COLO668 (cell line): ENCODE data around the gene SLC22A1.
"Not testable (repeated sequence)": the region's sequence is repeated elsewhere in the genome, so short reads cannot be mapped to it uniquely, and the experiment has no call there.

Experiments
- DNase-seq: peaks from one replicate; lab custom pipeline; 2025; ENCODE audit not compliant: unreplicated experiment; lab: John Stamatoyannopoulos, UW

The SLC22A1 gene

DNA sequence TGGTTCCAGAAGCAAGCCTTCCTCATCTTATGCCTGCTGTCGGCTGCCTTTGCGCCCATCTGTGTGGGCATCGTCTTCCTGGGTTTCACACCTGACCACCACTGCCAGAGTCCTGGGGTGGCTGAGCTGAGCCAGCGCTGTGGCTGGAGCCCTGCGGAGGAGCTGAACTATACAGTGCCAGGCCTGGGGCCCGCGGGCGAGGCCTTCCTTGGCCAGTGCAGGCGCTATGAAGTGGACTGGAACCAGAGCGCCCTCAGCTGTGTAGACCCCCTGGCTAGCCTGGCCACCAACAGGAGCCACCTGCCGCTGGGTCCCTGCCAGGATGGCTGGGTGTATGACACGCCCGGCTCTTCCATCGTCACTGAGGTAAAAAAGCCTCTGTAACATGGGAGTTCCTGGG, 366 bp downstream of the SLC22A1 start:
- DNase-seq = no peak

DNA sequence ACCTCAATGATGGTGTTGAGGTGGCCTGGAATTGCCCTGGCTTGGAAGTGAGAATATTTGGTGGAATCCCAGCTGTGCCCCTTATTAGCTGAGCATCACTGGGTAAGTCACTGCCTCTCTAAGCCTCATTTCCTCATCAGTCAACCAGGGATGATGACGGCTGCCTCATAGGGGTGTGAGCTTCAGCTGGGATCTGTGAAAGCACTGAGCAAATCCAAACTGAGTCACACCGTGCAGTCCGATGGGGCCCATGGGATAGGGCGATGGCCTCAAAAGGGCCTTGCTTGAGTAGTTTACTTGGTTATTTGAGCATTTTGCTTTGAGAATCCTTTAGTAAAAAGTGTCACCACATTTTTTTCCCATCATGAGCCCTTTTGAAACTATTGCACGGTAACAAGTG, 1.1 kb downstream of the SLC22A1 start:
- no peak for DNase-seq

DNA sequence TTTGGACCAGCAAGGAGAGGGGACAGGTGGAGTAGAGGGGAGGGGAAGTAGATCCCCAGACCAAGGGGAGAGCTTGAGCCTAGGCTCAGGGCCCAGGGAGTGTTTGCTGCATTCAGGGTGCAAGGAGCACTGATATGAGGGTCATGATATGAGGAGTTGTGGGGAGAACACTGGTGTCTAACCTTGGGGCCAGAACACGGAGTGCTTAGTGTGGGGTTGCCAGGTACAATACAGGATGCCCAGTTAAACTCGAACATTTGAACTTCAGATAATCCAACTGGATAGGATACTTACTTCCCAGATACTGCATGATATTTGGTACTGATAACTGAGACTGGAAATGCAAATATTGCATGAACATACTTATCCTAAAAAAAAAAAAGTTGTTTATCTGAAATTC, 2.4 kb downstream of the SLC22A1 start:
- no peak for DNase-seq

DNA sequence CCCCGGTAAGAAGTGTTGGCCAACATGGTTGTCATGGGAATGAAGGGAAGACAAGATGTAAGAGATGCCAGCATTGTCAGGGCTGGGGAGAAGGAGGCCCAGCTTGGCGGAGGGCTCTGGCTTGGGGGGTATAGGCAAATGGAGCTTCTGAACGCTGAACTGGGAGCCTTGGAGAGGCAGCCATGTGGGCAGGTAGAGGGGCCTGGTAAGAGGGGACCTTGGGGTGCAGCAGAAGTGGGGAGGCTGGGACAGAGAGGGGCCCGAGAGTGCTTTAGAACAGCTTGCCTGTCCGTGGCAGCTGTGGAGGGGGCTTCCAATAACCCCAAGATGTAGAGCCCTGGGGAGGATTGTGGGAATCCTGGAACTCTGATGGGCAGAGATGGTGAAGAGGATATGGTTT, 3.0 kb downstream of the SLC22A1 start:
- no peak for DNase-seq

DNA sequence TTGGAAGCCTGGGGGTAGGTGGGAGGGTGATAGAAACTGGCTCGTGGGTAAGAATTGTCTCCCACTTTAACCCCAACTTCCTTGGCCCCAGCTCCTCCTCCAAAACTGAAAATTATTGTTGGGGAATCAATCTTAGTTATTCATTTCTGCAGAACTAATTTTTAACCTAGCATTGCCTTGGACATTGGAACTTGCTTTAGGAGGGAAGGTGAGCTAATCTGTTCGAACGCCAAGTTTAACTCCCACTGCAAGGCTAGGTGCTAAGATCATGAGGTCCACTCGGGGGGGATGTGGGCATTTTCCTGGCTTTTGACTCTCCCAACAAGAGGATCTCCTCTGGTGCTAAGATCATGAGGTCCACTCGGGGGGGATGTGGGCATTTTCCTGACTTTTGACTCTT, 3.5 kb downstream of the SLC22A1 start:
- DNase-seq = not testable (repeated sequence)

DNA sequence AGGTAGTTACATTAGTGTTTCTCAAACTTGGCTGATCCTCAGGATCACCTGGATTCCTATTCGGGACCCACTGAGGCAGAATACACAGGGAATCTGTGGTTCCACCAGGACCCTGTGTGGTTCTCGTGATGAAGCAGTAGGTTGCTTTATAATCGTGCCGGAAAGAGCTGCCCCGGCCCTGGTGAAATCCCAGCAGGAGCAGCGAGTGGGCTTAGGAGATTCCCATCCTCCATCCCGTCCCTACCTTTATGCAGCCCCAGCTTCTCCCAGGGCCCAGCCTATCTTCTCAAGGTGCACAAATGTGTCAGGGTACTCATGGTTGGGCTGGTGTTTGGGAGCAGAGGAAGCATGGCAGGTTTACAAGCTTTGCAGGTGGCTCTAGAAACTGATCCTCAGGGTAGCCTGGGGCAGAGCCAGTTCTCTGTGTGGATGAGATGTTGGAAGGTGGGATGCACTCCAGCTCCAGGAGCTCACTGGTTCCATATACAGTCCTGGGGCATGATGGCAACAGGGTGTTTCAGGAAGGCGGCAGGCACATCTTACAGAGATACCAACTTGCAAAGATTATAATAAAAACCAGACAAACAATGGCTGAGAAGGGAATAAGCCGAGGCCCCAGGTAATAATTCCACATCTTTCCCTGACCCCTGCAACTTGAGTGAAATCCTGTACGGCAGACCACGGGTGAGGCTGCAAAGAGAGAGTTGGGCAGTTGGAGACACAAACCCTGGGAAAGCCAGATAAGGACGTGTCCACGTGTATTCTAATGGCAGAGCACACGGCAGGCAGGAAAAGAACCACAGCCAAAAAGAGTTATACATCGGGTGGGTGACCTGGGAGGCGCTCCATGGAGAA, 5.9 kb downstream of the SLC22A1 start:
- DNase-seq = no peak

DNA sequence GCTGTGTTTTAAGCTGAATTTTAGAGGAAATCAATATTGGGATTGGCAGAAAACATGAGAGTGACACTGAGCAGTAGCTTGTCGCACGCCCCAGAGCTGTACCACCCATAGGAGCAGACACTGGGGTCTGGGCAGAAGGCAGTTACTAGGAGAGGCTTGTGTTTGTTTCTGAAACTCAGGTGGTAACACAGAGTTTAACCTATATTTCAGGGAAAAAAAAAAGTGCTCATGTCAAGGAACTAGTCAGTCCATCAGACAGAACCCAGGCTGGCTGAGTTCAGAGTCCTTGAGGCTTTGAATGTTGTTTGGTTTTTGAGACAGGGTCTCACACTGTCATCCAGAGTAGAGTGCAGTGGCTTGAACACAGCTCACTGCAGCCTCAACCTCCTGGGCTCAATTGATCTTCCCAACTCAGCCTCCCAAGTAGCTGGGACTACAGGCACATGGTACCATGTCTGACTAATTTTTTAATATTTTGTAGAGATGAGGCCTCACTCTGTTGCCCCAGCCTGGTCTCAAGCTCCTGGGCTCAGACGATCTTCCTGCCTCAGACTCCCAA, 6.6 kb downstream of the SLC22A1 start:
- no peak for DNase-seq

DNA sequence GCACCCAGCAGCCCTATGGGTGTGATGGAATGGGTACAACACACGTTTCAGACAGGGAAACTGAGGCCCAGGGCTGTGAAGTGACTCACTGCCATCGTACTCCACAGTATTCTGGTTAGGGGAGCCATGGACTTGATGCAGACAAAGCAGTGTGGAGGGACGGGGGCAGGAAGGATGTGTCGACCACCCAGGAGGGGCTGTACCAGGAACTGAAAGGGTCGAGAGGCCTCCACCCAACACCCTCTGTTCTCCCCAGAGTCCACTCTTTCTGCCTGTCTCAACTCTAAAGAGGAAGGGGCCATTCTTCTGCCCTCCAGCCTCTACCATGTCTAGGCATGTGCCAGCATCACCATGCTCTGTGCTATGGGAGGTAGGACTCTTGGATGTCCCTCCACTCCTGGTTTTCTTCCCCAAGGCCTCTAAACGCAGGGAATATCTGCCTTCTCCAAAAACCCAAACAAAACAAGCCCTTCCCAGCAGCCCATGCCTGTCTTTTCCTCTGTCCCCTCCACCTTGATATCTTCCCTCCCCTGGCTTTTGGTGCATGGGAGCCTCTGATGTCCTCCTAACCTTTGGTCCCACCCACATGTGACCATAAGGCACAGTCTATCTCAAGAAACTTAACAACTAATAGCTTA, 7.4 kb downstream of the SLC22A1 start:
- DNase-seq = no peak

DNA sequence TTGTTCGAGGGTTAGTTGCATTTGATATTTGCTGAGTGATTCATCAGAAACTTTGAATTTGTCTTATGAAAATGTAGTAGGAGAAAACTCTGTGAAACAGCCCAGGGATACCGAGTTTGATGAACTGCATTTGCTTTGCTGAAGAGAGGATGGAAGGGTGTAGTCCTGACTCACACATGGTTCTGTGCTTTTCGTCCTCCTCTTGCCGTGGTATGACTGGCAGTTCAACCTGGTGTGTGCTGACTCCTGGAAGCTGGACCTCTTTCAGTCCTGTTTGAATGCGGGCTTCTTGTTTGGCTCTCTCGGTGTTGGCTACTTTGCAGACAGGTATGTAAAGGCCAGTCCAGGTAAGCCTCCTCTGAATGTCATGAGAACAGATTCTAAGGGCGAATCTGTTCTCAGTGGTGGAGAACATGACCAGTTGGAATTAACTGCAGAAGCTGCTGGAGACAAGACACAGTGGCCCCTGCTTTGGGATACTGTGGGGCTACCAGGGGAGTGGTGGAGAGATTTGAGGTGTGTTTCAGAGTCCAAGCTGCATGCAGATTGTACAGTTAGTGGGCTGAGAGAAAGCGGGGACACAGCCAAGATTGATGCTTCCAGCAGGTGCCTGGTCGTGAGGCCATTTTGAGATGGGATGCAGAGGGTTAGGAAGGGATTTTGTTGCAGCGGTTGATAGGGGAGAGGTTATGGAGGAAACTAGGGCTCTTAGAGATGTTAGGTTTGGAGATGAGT, 8.4 kb downstream of the SLC22A1 start:
- no peak for DNase-seq

DNA sequence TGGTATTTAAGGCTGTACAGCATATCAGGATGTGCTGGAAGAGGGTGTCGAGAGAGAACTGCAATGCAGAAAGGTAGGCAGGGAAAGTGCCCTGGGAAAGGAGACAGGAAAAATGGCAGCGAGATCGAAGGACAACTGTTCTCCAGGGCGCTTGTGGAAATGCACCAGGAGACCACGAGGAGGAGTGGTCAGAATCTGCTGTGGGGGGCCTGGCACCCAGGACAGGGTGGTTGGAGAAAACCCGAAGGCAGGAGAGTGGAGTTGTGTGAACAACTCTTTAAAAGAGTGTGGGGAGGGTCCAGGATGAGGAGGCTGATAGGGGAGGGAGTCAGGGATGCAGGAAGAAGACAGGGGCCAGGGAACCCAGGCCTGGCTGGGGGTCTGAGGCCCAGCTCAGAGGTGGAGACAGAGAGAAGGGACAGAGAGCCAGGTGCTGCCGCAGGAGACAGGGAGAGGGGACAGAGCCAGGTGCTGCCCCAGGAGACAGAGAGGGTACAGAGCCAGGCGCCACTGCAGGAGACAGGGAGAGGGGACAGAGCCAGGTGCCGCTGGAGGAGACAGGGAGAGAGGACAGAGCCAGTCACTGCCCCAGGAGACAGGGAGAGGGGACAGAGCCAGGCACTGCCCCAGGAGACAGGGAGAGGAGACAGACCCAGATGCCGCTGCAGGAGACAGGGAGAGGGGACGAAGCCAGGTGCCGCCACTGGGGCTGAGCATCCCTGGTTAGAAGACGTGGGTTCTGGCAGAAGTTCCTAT, 9.3 kb downstream of the SLC22A1 start:
- DNase-seq = no peak

DNA sequence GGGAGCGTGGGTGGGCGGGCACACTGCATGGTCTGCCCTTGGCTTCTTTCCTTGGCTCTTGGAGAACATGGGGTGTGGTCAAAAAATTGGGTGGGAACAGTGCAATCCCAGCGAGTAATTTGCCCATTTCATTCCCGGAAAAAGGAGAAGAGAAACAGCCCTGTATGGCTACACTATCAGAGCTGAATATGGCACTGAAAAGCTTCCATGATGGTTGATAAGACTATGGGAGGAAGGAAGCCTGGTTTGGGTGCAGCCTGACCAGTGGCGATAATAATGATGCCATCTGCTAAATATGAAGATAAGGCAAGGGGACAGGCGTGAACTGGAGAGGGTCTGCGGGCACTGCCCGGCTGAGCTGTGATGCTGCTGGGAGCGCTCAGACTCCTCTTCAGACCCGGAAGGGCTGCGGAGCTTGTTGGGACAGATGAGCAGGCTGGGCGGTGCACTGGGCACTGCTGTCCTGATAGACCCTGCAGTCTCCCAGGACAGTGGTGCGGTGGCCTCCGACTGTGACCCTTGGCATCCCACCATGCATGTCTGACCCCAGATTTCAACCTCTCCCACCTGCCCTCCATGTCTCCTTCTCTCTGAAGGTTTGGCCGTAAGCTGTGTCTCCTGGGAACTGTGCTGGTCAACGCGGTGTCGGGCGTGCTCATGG, 10.2 kb downstream of the SLC22A1 start:
- no peak for DNase-seq

DNA sequence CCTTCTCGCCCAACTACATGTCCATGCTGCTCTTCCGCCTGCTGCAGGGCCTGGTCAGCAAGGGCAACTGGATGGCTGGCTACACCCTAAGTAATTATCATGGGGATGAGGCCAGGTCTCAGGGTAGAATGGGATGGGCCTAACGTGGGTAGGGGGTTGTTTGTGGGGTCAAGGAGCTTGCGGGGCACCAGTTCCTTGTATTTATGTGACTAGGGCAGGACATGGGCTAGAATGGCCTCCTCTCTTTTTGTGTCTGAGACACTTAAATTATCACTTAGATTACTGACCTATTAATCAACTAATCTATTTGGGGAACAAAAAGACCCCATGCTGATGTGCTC, 10.7 kb downstream of the SLC22A1 start:
- DNase-seq = no peak

DNA sequence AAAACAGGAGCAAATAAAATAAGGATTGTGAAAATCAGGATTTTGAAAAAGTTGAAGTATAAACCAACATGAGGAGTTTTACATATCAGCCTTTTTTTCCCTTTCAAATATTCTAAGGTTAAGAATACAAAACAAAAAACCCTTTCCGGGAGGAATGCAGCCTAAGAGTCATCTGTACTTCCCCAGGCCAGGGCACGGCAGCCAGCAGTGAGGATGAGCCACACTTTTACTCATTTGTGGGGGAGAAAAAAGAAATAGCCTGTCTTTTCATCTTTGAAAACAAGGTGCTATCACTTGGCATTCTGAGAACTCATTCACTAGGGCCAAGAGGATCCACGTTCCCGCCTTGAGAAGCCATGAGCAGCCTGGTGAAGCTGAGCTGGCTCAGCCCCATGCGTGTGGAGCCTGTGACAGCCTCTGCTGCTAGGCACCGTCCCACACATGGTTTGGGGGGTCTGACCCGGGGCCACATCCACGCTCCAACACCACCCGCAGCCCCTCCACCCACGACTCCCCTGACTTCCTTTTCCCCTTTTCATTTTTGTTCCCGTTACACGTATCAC, 11.2 kb downstream of the SLC22A1 start:
- DNase-seq = no peak

DNA sequence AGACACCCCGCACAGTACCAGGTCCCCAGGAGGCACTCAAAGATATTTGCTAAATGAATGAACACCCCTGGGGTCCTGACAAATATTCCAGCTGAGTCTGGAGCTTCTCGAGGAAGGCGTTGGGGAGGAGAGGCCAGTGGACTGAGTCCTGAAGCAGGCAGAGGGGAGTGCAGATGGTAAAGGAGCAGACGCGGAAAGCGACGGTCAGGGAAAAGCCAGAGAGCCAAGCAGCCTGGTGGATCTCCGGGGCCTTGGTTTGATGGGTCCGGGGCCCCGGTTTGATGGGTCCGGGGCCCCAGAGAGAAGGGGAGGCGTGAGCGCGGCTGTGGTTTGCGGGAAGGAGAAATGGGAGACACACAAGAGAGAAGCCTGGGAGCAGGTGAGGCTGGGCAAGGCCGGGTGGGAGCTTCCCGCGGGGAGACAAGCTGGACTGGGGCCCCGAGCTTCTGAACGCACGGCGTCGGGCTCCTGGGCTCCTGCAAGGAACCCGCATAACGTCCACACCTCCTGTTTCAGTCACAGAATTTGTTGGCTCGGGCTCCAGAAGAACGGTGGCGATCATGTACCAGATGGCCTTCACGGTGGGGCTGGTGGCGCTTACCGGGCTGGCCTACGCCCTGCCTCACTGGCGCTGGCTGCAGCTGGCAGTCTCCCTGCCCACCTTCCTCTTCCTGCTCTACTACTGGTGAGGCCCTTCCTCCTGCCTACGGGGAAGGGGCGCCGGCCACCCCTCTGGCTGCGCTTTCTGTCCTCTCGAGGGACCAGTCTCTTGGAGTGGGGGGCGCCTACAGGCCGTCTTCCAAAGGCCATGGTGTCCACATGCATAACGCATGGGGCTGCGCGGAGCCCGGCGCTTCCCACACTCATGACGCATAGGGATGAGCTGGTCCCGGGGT, 12.1 kb downstream of the SLC22A1 start:
- DNase-seq = no peak

DNA sequence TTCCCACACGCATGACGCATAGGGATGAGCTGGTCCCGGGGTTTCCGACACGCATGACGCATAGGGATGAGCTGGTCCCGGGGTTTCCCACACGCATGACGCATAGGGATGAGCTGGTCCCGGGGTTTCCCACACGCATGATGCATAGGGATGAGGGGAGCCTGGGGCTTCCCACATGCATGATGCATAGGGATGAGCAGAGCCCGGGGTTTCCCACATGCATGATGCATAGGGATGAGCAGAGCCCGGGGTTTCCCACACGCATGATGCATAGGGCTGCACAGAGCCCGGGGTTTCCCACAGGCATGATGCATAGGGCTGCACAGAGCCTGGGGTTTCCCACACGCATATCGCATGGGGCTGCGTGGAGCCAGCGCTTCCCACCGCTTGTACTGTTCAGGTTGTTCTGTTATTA, 12.7 kb downstream of the SLC22A1 start:
- DNase-seq = not testable (repeated sequence)

DNA sequence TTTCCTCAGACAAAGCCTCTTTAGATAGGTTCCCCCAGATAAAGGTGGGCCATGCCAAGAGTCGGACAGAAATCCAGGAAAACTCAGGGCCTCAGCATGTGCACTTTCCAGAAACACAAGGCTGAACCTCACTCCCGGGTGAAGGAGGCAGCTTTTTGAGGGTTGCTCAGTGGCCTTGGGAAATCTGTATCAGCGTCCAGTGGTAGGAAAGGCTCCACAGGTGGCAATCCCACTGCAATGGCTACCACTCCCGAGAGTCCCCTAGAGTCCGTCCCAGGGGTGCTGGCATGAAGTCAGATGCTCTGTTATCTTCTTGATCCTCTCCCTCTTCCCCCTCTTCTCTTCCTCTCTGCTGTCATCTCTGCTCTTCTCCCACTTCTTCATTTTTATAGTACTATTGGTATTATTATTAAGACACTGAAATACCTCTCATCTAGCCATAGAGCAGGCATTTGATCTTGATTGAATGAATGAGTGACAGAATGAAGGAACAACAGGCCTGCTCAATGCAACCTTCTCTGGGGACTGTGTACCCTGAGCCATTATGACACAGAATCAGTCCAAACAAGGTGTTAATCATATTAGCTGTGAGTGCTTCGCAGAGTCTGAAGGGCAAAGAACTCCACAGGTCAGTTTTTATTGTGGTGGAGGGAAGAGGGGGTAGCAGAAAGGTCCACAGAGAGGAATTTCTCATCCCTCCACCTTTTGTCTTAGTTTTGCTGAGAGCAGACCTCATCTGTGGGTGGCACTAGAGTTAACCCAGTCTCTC, 13.3 kb downstream of the SLC22A1 start:
- no peak for DNase-seq

DNA sequence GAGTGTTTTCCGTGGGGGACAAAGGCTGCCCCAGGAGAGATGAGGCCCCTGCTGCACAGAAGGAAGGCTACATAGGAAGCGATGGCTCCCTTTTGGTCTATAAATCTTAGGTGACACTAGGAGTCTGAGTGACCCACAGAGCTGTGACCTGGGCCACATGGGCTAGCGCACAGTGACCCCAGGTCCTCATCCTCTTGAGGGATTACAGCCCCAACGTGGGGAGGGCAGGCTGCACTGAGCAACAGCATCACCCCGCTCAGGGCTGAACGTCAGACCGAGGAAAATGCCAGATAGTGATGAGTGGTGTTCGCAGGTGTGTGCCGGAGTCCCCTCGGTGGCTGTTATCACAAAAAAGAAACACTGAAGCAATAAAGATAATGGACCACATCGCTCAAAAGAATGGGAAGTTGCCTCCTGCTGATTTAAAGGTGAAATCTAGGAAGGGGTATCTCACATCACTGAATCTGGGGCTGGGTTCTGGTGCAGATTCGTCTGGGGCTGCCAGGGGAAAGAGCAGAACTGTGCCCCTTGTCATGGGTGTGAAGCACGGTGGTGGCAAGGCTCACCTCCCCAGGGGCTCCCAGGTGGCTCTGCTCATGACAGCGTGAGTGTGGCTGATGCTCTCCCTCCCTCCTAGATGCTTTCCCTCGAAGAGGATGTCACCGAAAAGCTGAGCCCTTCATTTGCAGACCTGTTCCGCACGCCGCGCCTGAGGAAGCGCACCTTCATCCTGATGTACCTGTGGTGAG, 14.5 kb downstream of the SLC22A1 start:
- no peak for DNase-seq
